ENCODE data around the gene TEKT2. TPM values are rescaled to one million over a fixed set of nuclear protein-coding genes. Genes with fewer than 3 reads are reported as not detected.

The TEKT2 gene
- total RNA-seq, 1 experiment from 2014 or later, result not detected

- Mint-ChIP-seq H3K4me1 (ENCODE audit: insufficient read depth, unreplicated experiment) (peaks cover 21% of the 10 kb centered on the region), H3K27ac (ENCODE audit: low read depth, unreplicated experiment) (peak overlapping the region; percentile 79), H3K4me3 (ENCODE audit: unreplicated experiment) (no peak overlapping the region), H3K27me3 (ENCODE audit: insufficient read depth, unreplicated experiment) (no peaks in the 10 kb centered on the region), H3K9me3 (ENCODE audit: unreplicated experiment) (no peaks in the 10 kb centered on the region), H3K36me3 (ENCODE audit: insufficient read depth, unreplicated experiment) (peaks cover 36% of the 10 kb centered on the region)
- no peak for TF ChIP-seq CTCF (IDR thresholded peaks at IDR 0.05; ENCODE audit: unreplicated experiment)
- intact Hi-C loops (cut with micrococcal nuclease), result loop anchor here (2.0 kb wide), 1 partner anchor 37 kb away; no protein-coding TSS in a partner anchor
- POLR2A ChIA-PET, result interaction anchor here (0.6 to 2.3 kb wide), 5 partner anchors 10 to 138 kb away, joined by 3 to 9 read pairs (median 4); partner anchors contain the start of gene TRAPPC3
- CTCF ChIA-PET, result interaction anchor here (0.5 to 1.9 kb wide), 5 partner anchors 22 to 40 kb away, joined by 3 to 5 read pairs (median 4); no protein-coding TSS in a partner anchor
- no peak for DNase-seq (ENCODE audit: unreplicated experiment)
- BruUV-seq (replicated peaks), result no TSS peak
These were observed 51.9 kb downstream of the TEKT2 start for GRCh38 chr1:36135796-36136195.

DNA sequence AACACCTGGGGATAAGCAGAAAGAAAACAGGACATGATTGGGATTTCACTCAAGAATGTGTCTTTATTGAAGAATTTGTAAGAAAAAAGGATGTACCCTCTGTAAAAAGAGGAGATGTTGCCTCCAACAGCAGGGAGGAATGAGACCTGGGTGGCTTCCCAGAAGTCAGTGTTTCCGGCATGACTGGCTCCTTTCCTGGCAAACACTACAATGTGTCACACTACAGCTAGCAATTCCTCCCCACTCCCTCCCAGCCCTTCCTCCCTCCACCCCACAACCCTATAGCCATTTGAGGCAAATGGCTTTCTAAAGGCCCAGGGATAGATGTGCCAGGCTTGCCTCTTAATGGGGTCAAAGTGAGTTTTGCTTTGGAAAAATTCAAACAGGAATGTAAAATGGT is 52.6 kb downstream of the TEKT2 start:
- H3K4me1 Mint-ChIP-seq (ENCODE audit: insufficient read depth, unreplicated experiment), result peaks cover 21% of the 10 kb centered on the region
- no peak for TF ChIP-seq CTCF (IDR thresholded peaks at IDR 0.05; ENCODE audit: unreplicated experiment)
- no peaks in the 10 kb centered on the region for H3K27me3 Mint-ChIP-seq (ENCODE audit: insufficient read depth, unreplicated experiment)
- ChIA-PET CTCF (interaction anchor here (0.8 kb wide), 1 partner anchor 51 kb away, joined by 4 read pairs; no protein-coding TSS in a partner anchor), POLR2A (no interaction called here)
- H3K36me3 Mint-ChIP-seq (ENCODE audit: insufficient read depth, unreplicated experiment), result peaks cover 40% of the 10 kb centered on the region
- intact Hi-C loops (cut with micrococcal nuclease), result no loop called here
- DNase-seq (ENCODE audit: unreplicated experiment), result peak; percentile 69
- no peak overlapping the region for H3K4me3 Mint-ChIP-seq (ENCODE audit: unreplicated experiment)
- no TSS peak for BruUV-seq (replicated peaks)
- H3K27ac Mint-ChIP-seq (ENCODE audit: low read depth, unreplicated experiment), result peak overlapping the region; percentile 79
- H3K9me3 Mint-ChIP-seq (ENCODE audit: unreplicated experiment), result no peaks in the 10 kb centered on the region

GRCh38 chr1:36137226-36137625 is 53.3 kb downstream of the TEKT2 start:
- ChIA-PET CTCF (interaction anchor here (0.8 kb wide), 1 partner anchor 51 kb away, joined by 4 read pairs; no protein-coding TSS in a partner anchor), POLR2A (no interaction called here)
- TF ChIP-seq CTCF (IDR thresholded peaks at IDR 0.05; ENCODE audit: unreplicated experiment), result no peak
- peaks cover 42% of the 10 kb centered on the region for H3K36me3 Mint-ChIP-seq (ENCODE audit: insufficient read depth, unreplicated experiment)
- H3K4me3 Mint-ChIP-seq (ENCODE audit: unreplicated experiment), result no peak overlapping the region
- peaks cover 21% of the 10 kb centered on the region for H3K4me1 Mint-ChIP-seq (ENCODE audit: insufficient read depth, unreplicated experiment)
- H3K9me3 Mint-ChIP-seq (ENCODE audit: unreplicated experiment), result no peaks in the 10 kb centered on the region
- no peaks in the 10 kb centered on the region for H3K27me3 Mint-ChIP-seq (ENCODE audit: insufficient read depth, unreplicated experiment)
- DNase-seq (ENCODE audit: unreplicated experiment), result no peak
- intact Hi-C loops (cut with micrococcal nuclease), result no loop called here
- H3K27ac Mint-ChIP-seq (ENCODE audit: low read depth, unreplicated experiment), result no peak overlapping the region
- no TSS peak for BruUV-seq (replicated peaks)

GRCh38 chr1:36137776-36138175 is 53.9 kb downstream of the TEKT2 start:
- DNase-seq (ENCODE audit: unreplicated experiment), result no peak
- ChIA-PET POLR2A (no interaction called here), CTCF (no interaction called here)
- Mint-ChIP-seq H3K4me3 (ENCODE audit: unreplicated experiment) (no peak overlapping the region), H3K27ac (ENCODE audit: low read depth, unreplicated experiment) (no peak overlapping the region), H3K27me3 (ENCODE audit: insufficient read depth, unreplicated experiment) (no peaks in the 10 kb centered on the region), H3K4me1 (ENCODE audit: insufficient read depth, unreplicated experiment) (peaks cover 21% of the 10 kb centered on the region), H3K36me3 (ENCODE audit: insufficient read depth, unreplicated experiment) (peaks cover 42% of the 10 kb centered on the region), H3K9me3 (ENCODE audit: unreplicated experiment) (no peaks in the 10 kb centered on the region)
- intact Hi-C loops (cut with micrococcal nuclease), result no loop called here
- no TSS peak for BruUV-seq (replicated peaks)
- no peak for TF ChIP-seq CTCF (IDR thresholded peaks at IDR 0.05; ENCODE audit: unreplicated experiment)

Other genes starting within 250 kb of the TEKT2 start
- gene AGO1, start 200.9 kb upstream of the TEKT2 start, total RNA-seq (2022), result 13.5 and 15.7 TPM in 2 replicates
- gene AGO3, start 153.0 kb upstream of the TEKT2 start, total RNA-seq (2022), result 27.3 and 31.6 TPM in 2 replicates
- gene ADPRS, start 4.8 kb downstream of the TEKT2 start, total RNA-seq (2022), result 24.8 and 26.4 TPM in 2 replicates
- gene COL8A2, start 41.1 kb downstream of the TEKT2 start, total RNA-seq (2022), result not detected in 2 replicates
- 72.8 and 75.5 TPM in 2 replicates for gene TRAPPC3, start 65.4 kb downstream of the TEKT2 start, total RNA-seq (2022)
- 131 and 170 TPM in 2 replicates for gene MAP7D1, start 72.1 kb downstream of the TEKT2 start, total RNA-seq (2022)
- 92.2 and 116 TPM in 2 replicates for gene THRAP3, start 140.3 kb downstream of the TEKT2 start, total RNA-seq (2022)
- gene SH3D21, start 222.3 kb downstream of the TEKT2 start, total RNA-seq (2022), result 3.2 and 3.3 TPM in 2 replicates
- gene EVA1B, start 239.6 kb downstream of the TEKT2 start, total RNA-seq (2022), result 4.8 and 5.7 TPM in 2 replicates